GM23338 (cell line): ENCODE results near the gene NR3C1.

Source experiments
- CREB1 ChIP-seq: fragments of 250-450 bp; sonication (Bioruptor Pico); IDR thresholded peaks from 2 replicates; pipeline ENCODE4 v1.5.0; 2020; ENCODE audit warnings: low read depth, mild to moderate bottlenecking, moderate library complexity
- EZH2 ChIP-seq: fragments of 200-600 bp; sonication (generic); IDR thresholded peaks from one replicate; pipeline ENCODE4 v1.8.0; 2017; ENCODE audit warnings: antibody characterized with exemption, mild to moderate bottlenecking, low read depth; ENCODE audit not compliant: unreplicated experiment
- EZH2phosphoT487 ChIP-seq: fragments of 200-600 bp; sonication (generic); IDR thresholded peaks from one replicate; pipeline ENCODE4 v1.8.1; 2018; ENCODE audit warnings: antibody characterized with exemption; ENCODE audit not compliant: unreplicated experiment
- JUNB ChIP-seq: IDR thresholded peaks from one replicate; pipeline ENCODE4 v1.6.1; 2016; ENCODE audit warnings: antibody characterized with exemption; ENCODE audit not compliant: unreplicated experiment
- NANOG ChIP-seq: IDR thresholded peaks from 2 replicates; pipeline ENCODE4 v1.6.1; 2016; ENCODE audit warnings: antibody characterized with exemption, borderline replicate concordance
- POLR2AphosphoS5 ChIP-seq: IDR thresholded peaks from 2 replicates; pipeline ENCODE4 v1.6.1; 2016; ENCODE audit warnings: antibody characterized with exemption, low read depth
- TF ChIP-seq, protein P1 (sequence below): IDR thresholded peaks from one replicate; pipeline ENCODE4 v1.6.1; 2018; ENCODE audit warnings: antibody characterized with exemption; ENCODE audit not compliant: unreplicated experiment
- TF ChIP-seq, protein P2 (sequence below), 2 experiments: fragments of 200-600 bp in 1 of 2; sonication (generic) in 1 of 2; conservative IDR thresholded peaks; 2 replicates each; pipeline versions ENCODE4 v1.5.1 to v1.6.1; 2016 to 2017; ENCODE audit warnings: antibody characterized with exemption in 2 of 2, low read depth in 2 of 2, mild to moderate bottlenecking in 2 of 2, moderate library complexity in 1 of 2

DNA sequence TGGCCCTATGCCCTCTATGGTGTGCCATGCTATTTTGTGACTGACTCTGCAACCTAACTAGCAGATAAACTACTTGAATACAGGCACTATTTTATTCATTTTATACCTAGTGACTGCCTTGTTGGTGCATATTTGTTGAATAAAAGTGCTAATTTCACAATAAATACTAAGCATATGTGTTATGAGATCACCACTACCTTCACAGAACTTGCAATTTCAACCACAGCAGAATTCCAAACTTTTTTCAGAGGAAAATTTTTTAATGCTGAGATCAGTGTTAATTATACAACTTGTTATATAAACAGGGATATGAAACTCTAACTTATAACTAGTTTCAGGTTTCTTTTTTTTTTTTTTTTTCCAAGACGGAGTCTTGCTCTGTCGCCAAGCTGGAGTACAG, 94.8 kb downstream of the NR3C1 start:
- no peak for TF ChIP-seq POLR2AphosphoS5
- TF ChIP-seq, protein P1, sequence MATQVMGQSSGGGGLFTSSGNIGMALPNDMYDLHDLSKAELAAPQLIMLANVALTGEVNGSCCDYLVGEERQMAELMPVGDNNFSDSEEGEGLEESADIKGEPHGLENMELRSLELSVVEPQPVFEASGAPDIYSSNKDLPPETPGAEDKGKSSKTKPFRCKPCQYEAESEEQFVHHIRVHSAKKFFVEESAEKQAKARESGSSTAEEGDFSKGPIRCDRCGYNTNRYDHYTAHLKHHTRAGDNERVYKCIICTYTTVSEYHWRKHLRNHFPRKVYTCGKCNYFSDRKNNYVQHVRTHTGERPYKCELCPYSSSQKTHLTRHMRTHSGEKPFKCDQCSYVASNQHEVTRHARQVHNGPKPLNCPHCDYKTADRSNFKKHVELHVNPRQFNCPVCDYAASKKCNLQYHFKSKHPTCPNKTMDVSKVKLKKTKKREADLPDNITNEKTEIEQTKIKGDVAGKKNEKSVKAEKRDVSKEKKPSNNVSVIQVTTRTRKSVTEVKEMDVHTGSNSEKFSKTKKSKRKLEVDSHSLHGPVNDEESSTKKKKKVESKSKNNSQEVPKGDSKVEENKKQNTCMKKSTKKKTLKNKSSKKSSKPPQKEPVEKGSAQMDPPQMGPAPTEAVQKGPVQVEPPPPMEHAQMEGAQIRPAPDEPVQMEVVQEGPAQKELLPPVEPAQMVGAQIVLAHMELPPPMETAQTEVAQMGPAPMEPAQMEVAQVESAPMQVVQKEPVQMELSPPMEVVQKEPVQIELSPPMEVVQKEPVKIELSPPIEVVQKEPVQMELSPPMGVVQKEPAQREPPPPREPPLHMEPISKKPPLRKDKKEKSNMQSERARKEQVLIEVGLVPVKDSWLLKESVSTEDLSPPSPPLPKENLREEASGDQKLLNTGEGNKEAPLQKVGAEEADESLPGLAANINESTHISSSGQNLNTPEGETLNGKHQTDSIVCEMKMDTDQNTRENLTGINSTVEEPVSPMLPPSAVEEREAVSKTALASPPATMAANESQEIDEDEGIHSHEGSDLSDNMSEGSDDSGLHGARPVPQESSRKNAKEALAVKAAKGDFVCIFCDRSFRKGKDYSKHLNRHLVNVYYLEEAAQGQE = no peak
- TF ChIP-seq, protein P2, sequence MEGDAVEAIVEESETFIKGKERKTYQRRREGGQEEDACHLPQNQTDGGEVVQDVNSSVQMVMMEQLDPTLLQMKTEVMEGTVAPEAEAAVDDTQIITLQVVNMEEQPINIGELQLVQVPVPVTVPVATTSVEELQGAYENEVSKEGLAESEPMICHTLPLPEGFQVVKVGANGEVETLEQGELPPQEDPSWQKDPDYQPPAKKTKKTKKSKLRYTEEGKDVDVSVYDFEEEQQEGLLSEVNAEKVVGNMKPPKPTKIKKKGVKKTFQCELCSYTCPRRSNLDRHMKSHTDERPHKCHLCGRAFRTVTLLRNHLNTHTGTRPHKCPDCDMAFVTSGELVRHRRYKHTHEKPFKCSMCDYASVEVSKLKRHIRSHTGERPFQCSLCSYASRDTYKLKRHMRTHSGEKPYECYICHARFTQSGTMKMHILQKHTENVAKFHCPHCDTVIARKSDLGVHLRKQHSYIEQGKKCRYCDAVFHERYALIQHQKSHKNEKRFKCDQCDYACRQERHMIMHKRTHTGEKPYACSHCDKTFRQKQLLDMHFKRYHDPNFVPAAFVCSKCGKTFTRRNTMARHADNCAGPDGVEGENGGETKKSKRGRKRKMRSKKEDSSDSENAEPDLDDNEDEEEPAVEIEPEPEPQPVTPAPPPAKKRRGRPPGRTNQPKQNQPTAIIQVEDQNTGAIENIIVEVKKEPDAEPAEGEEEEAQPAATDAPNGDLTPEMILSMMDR (conservative IDR thresholded peaks at IDR 0.05; ENCODE audit: low read depth in 2 of 2) = no peak
- no peak for TF ChIP-seq NANOG
- no peak for TF ChIP-seq EZH2
- TF ChIP-seq CREB1 (CRISPR knock-in tag) = no peak
- TF ChIP-seq JUNB = no peak
- TF ChIP-seq EZH2phosphoT487 = no peak
